IMR-90 (cell line): Measurements from ENCODE around the gene RSBN1. TPM values are rescaled to one million over a fixed set of nuclear protein-coding genes. Genes with fewer than 3 reads are reported as not detected.

Experiments used
- ATAC-seq: fragments of 200-7000 bp; cut with Tn5 transposase; 2 replicates; pipeline ENCODE4 v1.9.1; 2020; ENCODE audit warnings: low read depth, mild to moderate bottlenecking, moderate library complexity
- BruUV-seq: library from RNA; stranded (reverse); fragments of 400-500 nt; replicated peaks from 2 replicates; lab custom pipeline; 2021; lab: Mats Ljungman, UMichigan
- CTCF ChIA-PET: fragments of 300-600 bp; formaldehyde crosslinking; extraction: SDS; loops from one replicate; lab custom pipeline; 2021; ENCODE audit warnings: antibody characterized with exemption; lab: Yijun Ruan, JAX
- POLR2A ChIA-PET: fragments of 300-600 bp; sonication (Branson Sonifier 250); formaldehyde crosslinking; loops from one replicate; lab custom pipeline; 2022; ENCODE audit warnings: antibody characterized with exemption; ENCODE audit not compliant: unreplicated experiment; lab: Charles Lee
- DNase-seq: peaks from one replicate; pipeline ENCODE4 v3.0.0; 2013
- H2AFZ ChIP-seq: replicated peaks from 2 replicates; pipeline ENCODE3; 2013; ENCODE audit warnings: low read length, mild to moderate bottlenecking; ENCODE audit not compliant: poor library complexity
- H2AK5ac ChIP-seq: 2 replicates; pipeline ENCODE4 v1.6.1; 2013; ENCODE audit warnings: low read depth, low read length, inconsistent platforms
- H2AK9ac ChIP-seq: replicated peaks from 2 replicates; pipeline ENCODE3; 2013; ENCODE audit warnings: mild to moderate bottlenecking, low read depth, low read length, moderate library complexity; ENCODE audit not compliant: poor library complexity
- H2BK120ac ChIP-seq: 2 replicates; pipeline ENCODE4 v1.6.1; 2013; ENCODE audit warnings: low read depth, low read length, inconsistent platforms
- H2BK15ac ChIP-seq: 3 replicates; pipeline ENCODE4 v1.6.1; 2013; ENCODE audit warnings: low read depth, low read length, inconsistent platforms
- H2BK20ac ChIP-seq: 2 replicates; pipeline ENCODE4 v1.6.1; 2013; ENCODE audit warnings: low read depth, mild to moderate bottlenecking, inconsistent platforms, low read length, moderate library complexity
- H2BK5ac ChIP-seq: 2 replicates; pipeline ENCODE4 v1.6.1; 2013; ENCODE audit warnings: mild to moderate bottlenecking, low read depth, low read length, inconsistent platforms; ENCODE audit not compliant: poor library complexity, severe bottlenecking
- H3K14ac ChIP-seq: replicated peaks from 2 replicates; pipeline ENCODE4 v1.6.1; 2013; ENCODE audit warnings: low read depth, low read length, inconsistent platforms
- H3K18ac ChIP-seq: 2 replicates; pipeline ENCODE4 v1.6.1; 2013; ENCODE audit warnings: low read depth, low read length, control low read depth
- H3K23ac ChIP-seq: 2 replicates; pipeline ENCODE4 v1.6.1; 2013; ENCODE audit warnings: low read depth, low read length, inconsistent platforms
- H3K27ac ChIP-seq: 2 replicates; pipeline ENCODE4 v1.5.1; 2013; ENCODE audit warnings: mild to moderate bottlenecking, control low read depth, low read length; ENCODE audit not compliant: insufficient read depth
- H3K27me3 ChIP-seq: 2 replicates; pipeline ENCODE4 v1.6.1; 2013; ENCODE audit warnings: low read length; ENCODE audit not compliant: control insufficient read depth, insufficient read depth
- H3K36me3 ChIP-seq: 2 replicates; pipeline ENCODE4 v1.6.1; 2013; ENCODE audit warnings: low read length, mixed read lengths; ENCODE audit not compliant: control insufficient read depth, insufficient read depth
- H3K4ac ChIP-seq: 2 replicates; pipeline ENCODE4 v1.6.1; 2013; ENCODE audit warnings: low read depth, low read length, inconsistent platforms
- H3K4me1 ChIP-seq: 2 replicates; pipeline ENCODE4 v1.6.1; 2013; ENCODE audit warnings: low read length, mixed read lengths; ENCODE audit not compliant: control insufficient read depth, insufficient read depth
- H3K4me2 ChIP-seq: 2 replicates; pipeline ENCODE4 v1.6.1; 2013; ENCODE audit warnings: low read depth, mild to moderate bottlenecking, control low read depth, low read length, moderate library complexity
- H3K4me3 ChIP-seq: 2 replicates; pipeline ENCODE4 v1.5.1; 2013; ENCODE audit warnings: low read depth, mild to moderate bottlenecking, control low read depth, low read length, moderate library complexity; ENCODE audit not compliant: insufficient read depth
- H3K56ac ChIP-seq: 2 replicates; pipeline ENCODE4 v1.6.1; 2013; ENCODE audit warnings: low read length, inconsistent platforms; ENCODE audit not compliant: insufficient read depth; ENCODE audit errors: extremely low read depth
- H3K79me1 ChIP-seq, 2 experiments: 2 replicates each; pipeline ENCODE4 v1.6.1; 2013; ENCODE audit warnings: low read length in 2 of 2, inconsistent platforms in 1 of 2, low read depth in 1 of 2
- H3K9ac ChIP-seq: 2 replicates; pipeline ENCODE4 v1.6.1; 2013; ENCODE audit warnings: low read depth, low read length, control low read depth
- H3K9me1 ChIP-seq: 2 replicates; pipeline ENCODE4 v1.6.1; 2013; ENCODE audit warnings: low read length, inconsistent platforms; ENCODE audit not compliant: insufficient read depth
- H3K9me3 ChIP-seq: 2 replicates; pipeline ENCODE4 v1.6.1; 2013; ENCODE audit warnings: low read length; ENCODE audit not compliant: control insufficient read depth, insufficient read depth
- H4K20me1 ChIP-seq: 2 replicates; pipeline ENCODE4 v1.6.1; 2013; ENCODE audit warnings: low read length, inconsistent platforms; ENCODE audit not compliant: insufficient read depth
- H4K5ac ChIP-seq: 2 replicates; pipeline ENCODE4 v1.6.1; 2013; ENCODE audit warnings: mild to moderate bottlenecking, low read depth, low read length, control low read depth
- H4K8ac ChIP-seq, 2 experiments: 2 replicates each; pipeline ENCODE4 v1.6.1; 2013; ENCODE audit warnings: low read depth in 2 of 2, low read length in 2 of 2, control low read depth in 1 of 2, inconsistent platforms in 1 of 2
- H4K91ac ChIP-seq: 2 replicates; pipeline ENCODE4 v1.6.1; 2013; ENCODE audit warnings: low read depth, low read length, inconsistent platforms; ENCODE audit not compliant: insufficient read depth
- MAFK ChIP-seq: IDR thresholded peaks from 2 replicates; pipeline ENCODE4 v1.6.1; 2012; ENCODE audit warnings: low read depth, low read length, improper control_type of control experiment
- RAD21 ChIP-seq: IDR thresholded peaks from 2 replicates; pipeline ENCODE4 v1.6.1; 2012; ENCODE audit warnings: low read length, improper control_type of control experiment
- RCOR1 ChIP-seq: IDR thresholded peaks from 2 replicates; pipeline ENCODE4 v1.6.1; 2012; ENCODE audit warnings: mild to moderate bottlenecking, low read length, improper control_type of control experiment; ENCODE audit not compliant: insufficient replicate concordance
- RFX5 ChIP-seq: IDR thresholded peaks from 2 replicates; pipeline ENCODE4 v1.8.0; 2012; ENCODE audit warnings: low read depth, mild to moderate bottlenecking, low read length, moderate library complexity
- WGBS, 2 experiments: methylation state at CpG; one replicate each; pipeline versions ENCODE4 v1.1.5 to v1.1.7; 2013; ENCODE audit warnings: missing lambda C conversion rate in 2 of 2; ENCODE audit not compliant: insufficient read length in 1 of 2; ENCODE audit errors: extremely low coverage in 2 of 2; 5-methylcytosine and 5-hydroxymethylcytosine counted together
- dilution Hi-C: fragments of 300-500 bp; cut with HindIII; formaldehyde crosslinking; loops from one replicate; pipeline ENCODE4 v1.14.3; 2018; ENCODE audit warnings: low sequenced_read_pairs; ENCODE audit not compliant: unreplicated experiment
- in situ Hi-C: fragments of 300-500 bp; cut with MboI; formaldehyde crosslinking; loops from 3 replicates; pipeline ENCODE4 v1.14.3; 2019; ENCODE audit warnings: low sequenced_read_pairs, inconsistent platforms, mixed read lengths
- intact Hi-C: fragments of 100-400 bp; cut with micrococcal nuclease; formaldehyde crosslinking; loops from 2 replicates; pipeline ENCODE4 v1.10.0; 2022
- polyA plus RNA-seq, 3 experiments: library from polyadenylated mRNA; depleted of rRNA; stranded (reverse); fragments of >200 nt; gene quantifications; 2 replicates each; pipeline ENCODE4 v1.2.3, GENCODE V29; 2012; ENCODE audit warnings: low replicate concordance in 1 of 3
- total RNA-seq: library from RNA; depleted of rRNA; stranded (reverse); fragments of >200 nt; gene quantifications from 2 replicates; pipeline ENCODE4 v1.2.3, GENCODE V29; 2012

Gene RSBN1
- total and polyA plus RNA-seq, 2 of the 4 experiments (the other 2 are of a cell fraction): 5.3 to 11.7 TPM

GRCh38 chr1:113859478-113860175 lies 47.4 kb upstream of the RSBN1 start (continued):
- TF ChIP-seq RCOR1: no peak
- TF ChIP-seq RAD21: no peak

GRCh38 chr1:113858982-113859381 lies 46.7 kb upstream of the RSBN1 start:
- Histone ChIP-seq H3K14ac (no peak overlapping the region), H3K9ac (no peak overlapping the region), H2AFZ (no peak overlapping the region), H3K27ac (no peak overlapping the region), H2AK5ac (no peak overlapping the region), H2BK5ac (no peak overlapping the region), H3K4ac (no peak overlapping the region), H3K18ac (no peak overlapping the region), H3K9me3 (no peaks in the 10 kb centered on the region), H3K27me3 (no peaks in the 10 kb centered on the region), H2BK120ac (peak overlapping the region; percentile 93; the same call in 1 of the 2 replicates), H2BK15ac (no peak overlapping the region), H3K79me1 (no peaks in the 10 kb centered on the region), H4K20me1 (no peaks in the 10 kb centered on the region), H4K91ac (no peak overlapping the region), H4K5ac (no peak overlapping the region), H4K8ac (no peak overlapping the region), H2AK9ac (no peak overlapping the region), H3K23ac (no peak overlapping the region), H2BK20ac (no peak overlapping the region), H3K4me2 (no peak overlapping the region), H3K4me3 (no peak overlapping the region), H3K56ac (no peak overlapping the region), H3K36me3 (no peaks in the 10 kb centered on the region), H3K9me1 (no peaks in the 10 kb centered on the region), H3K4me1 (peaks cover 10% of the 10 kb centered on the region)
- BruUV-seq: no TSS peak
- ChIA-PET POLR2A (interaction anchor here (0.6 kb wide), 1 partner anchor 301 kb away, joined by 3 read pairs; no protein-coding TSS in a partner anchor), CTCF (no interaction called here)
- no peak for TF ChIP-seq RFX5
- peak; percentile 88 for TF ChIP-seq MAFK
- ATAC-seq (no peak), DNase-seq (no peak)
- no CpG with 5 or more reads among the region's 1 CpG for WGBS, 2 experiments
- dilution Hi-C loops (no loop called here), in situ Hi-C loops (loop anchor here (25.0 kb wide), 1 partner anchor 428 kb away; no protein-coding TSS in a partner anchor), intact Hi-C loops (no loop called here)
